Left ventricle myocardium inferior (tissue), 1 donor: ENCODE results near the gene NME8. TPM values are rescaled to one million over a fixed set of nuclear protein-coding genes. Genes with fewer than 3 reads are reported as not detected.

Experiments
- DNase-seq: peaks from one replicate; pipeline ENCODE4 v3.0.0-alpha.2; 2020
- H3K27ac ChIP-seq: fragments of 200-600 bp; replicated peaks from 2 replicates; pipeline ENCODE4 v1.8.0; 2021
- H3K27me3 ChIP-seq: fragments of 200-600 bp; 2 replicates; pipeline ENCODE4 v1.8.0; 2021; ENCODE audit warnings: low read depth
- H3K36me3 ChIP-seq: fragments of 200-600 bp; 2 replicates; pipeline ENCODE4 v1.8.0; 2021
- H3K4me1 ChIP-seq: fragments of 200-600 bp; 2 replicates; pipeline ENCODE4 v1.8.0; 2021
- H3K4me3 ChIP-seq: fragments of 200-600 bp; 2 replicates; pipeline ENCODE4 v1.8.0; 2021; ENCODE audit warnings: mild to moderate bottlenecking, moderate library complexity
- H3K9me3 ChIP-seq: fragments of 200-600 bp; replicated peaks from 2 replicates; pipeline ENCODE4 v1.8.0; 2021
- CTCF ChIP-seq: fragments of 200-600 bp; IDR thresholded peaks from 2 replicates; pipeline ENCODE4 v1.8.0; 2021; ENCODE audit warnings: antibody characterized with exemption, mild to moderate bottlenecking, borderline replicate concordance
- intact Hi-C: fragments of 100-400 bp; cut with micrococcal nuclease; formaldehyde crosslinking; loops from one replicate; pipeline ENCODE4 v1.11.0; 2022
- total RNA-seq: library from RNA; stranded (reverse); fragmentation: NEBNext Ultra II Directional; extraction: Animal tissue kit (Norgen Biotek cat#: 25700); gene quantifications from one replicate; pipeline ENCODE4 v1.2.1, GENCODE V29; 2021
- donor health status: DM: no; HTN: yes; CAD: no; lungs with severe emphysema.

Gene NME8
- total RNA-seq, 1 donor from 2014 or later, result not detected

- peaks cover 43% of the 10 kb centered on the region for H3K4me1 ChIP-seq
- no peak for TF ChIP-seq CTCF
- peak overlapping the region; percentile 90 for H3K27ac ChIP-seq
- peaks cover 49% of the 10 kb centered on the region for H3K27me3 ChIP-seq
- H3K9me3 ChIP-seq, result peaks cover 14% of the 10 kb centered on the region
- intact Hi-C loops, result no loop called here
- DNase-seq, result peak; percentile 30
- peak overlapping the region; percentile 83 for H3K4me3 ChIP-seq
- H3K36me3 ChIP-seq, result no peaks in the 10 kb centered on the region
Observed at GRCh38 chr7:37920849-37921805, 72.7 kb downstream of the NME8 start.

- Histone ChIP-seq H3K4me1 (peaks cover 36% of the 10 kb centered on the region), H3K36me3 (no peaks in the 10 kb centered on the region), H3K4me3 (peak overlapping the region; percentile 83), H3K27me3 (peaks cover 41% of the 10 kb centered on the region), H3K27ac (peak overlapping the region; percentile 90), H3K9me3 (peaks cover 16% of the 10 kb centered on the region)
- no peak for TF ChIP-seq CTCF
- DNase-seq, result no peak
- intact Hi-C loops, result no loop called here
Observed at GRCh38 chr7:37921876-37922275, 73.5 kb downstream of the NME8 start.

GRCh38 chr7:37923996-37924395 lies 75.6 kb downstream of the NME8 start:
- DNase-seq, result no peak
- intact Hi-C loops, result no loop called here
- Histone ChIP-seq H3K4me1 (peaks cover 34% of the 10 kb centered on the region), H3K9me3 (peaks cover 16% of the 10 kb centered on the region), H3K27ac (no peak overlapping the region), H3K36me3 (no peaks in the 10 kb centered on the region), H3K27me3 (peaks cover 28% of the 10 kb centered on the region), H3K4me3 (no peak overlapping the region)
- TF ChIP-seq CTCF, result no peak

- H3K27ac ChIP-seq, result no peak overlapping the region
- H3K9me3 ChIP-seq, result peaks cover 16% of the 10 kb centered on the region
- intact Hi-C loops, result no loop called here
- no peak for DNase-seq
- H3K4me3 ChIP-seq, result no peak overlapping the region
- no peak for TF ChIP-seq CTCF
- H3K27me3 ChIP-seq, result peaks cover 24% of the 10 kb centered on the region
- no peaks in the 10 kb centered on the region for H3K36me3 ChIP-seq
- peaks cover 37% of the 10 kb centered on the region for H3K4me1 ChIP-seq
Observed at GRCh38 chr7:37924491-37925041, 76.2 kb downstream of the NME8 start.

- Histone ChIP-seq H3K27me3 (peaks cover 14% of the 10 kb centered on the region), H3K4me1 (peaks cover 32% of the 10 kb centered on the region), H3K36me3 (no peaks in the 10 kb centered on the region), H3K4me3 (no peak overlapping the region), H3K27ac (no peak overlapping the region), H3K9me3 (peaks cover 16% of the 10 kb centered on the region)
- intact Hi-C loops, result no loop called here
- no peak for TF ChIP-seq CTCF
- no peak for DNase-seq
Observed at GRCh38 chr7:37925620-37926019, 77.2 kb downstream of the NME8 start.
